Measurements from ENCODE around the gene ZNF296.

GRCh38 chr19:45070861-45071544 lies 5.3 kb downstream of the ZNF296 start:
- no peak for TF ChIP-seq CTCF (IDR thresholded peaks at IDR 0.05)
- no peak for TF ChIP-seq MAX (CRISPR knock-in tag; IDR thresholded peaks at IDR 0.05)
- no peak for TF ChIP-seq JUN (CRISPR knock-in tag; IDR thresholded peaks at IDR 0.05)
- no peak for TF ChIP-seq ZNF138 (CRISPR knock-in tag; conservative IDR thresholded peaks at IDR 0.05)
- no peak for TF ChIP-seq ATF2 (CRISPR knock-in tag; IDR thresholded peaks at IDR 0.05; ENCODE audit: borderline replicate concordance, low read depth)
- TF ChIP-seq NFYB (CRISPR knock-in tag; conservative IDR thresholded peaks at IDR 0.05; ENCODE audit: low read depth): no peak
- no peak for TF ChIP-seq STAT6 (CRISPR knock-in tag; conservative IDR thresholded peaks at IDR 0.05; ENCODE audit: low read depth)
- no peak for TF ChIP-seq ZNF232 (CRISPR knock-in tag; IDR thresholded peaks at IDR 0.05)
